ENCODE data around the gene PIGT.

PIGT gene

GRCh38 chr20:45378191-45378590 lies 37.8 kb upstream of the PIGT start, which contains the start of gene TP53TG5:
TSS of gene TP53TG5 (minus strand) at chr20:45378325. CDS start at chr20:45378236, 89 bp downstream.
- no peak for TF ChIP-seq EGR1 (IDR thresholded peaks at IDR 0.05)
- no peak for TF ChIP-seq EP300 (IDR thresholded peaks at IDR 0.05; ENCODE audit: borderline replicate concordance)
- no peak for TF ChIP-seq REST (IDR thresholded peaks at IDR 0.05; ENCODE audit: low read depth)
- TF ChIP-seq TAF1 (IDR thresholded peaks at IDR 0.05; ENCODE audit: low read depth): no peak
- no peak for TF ChIP-seq CREB1 (IDR thresholded peaks at IDR 0.05; ENCODE audit: low read depth)
- no peak for TF ChIP-seq ZBTB7A (IDR thresholded peaks at IDR 0.05; ENCODE audit: low read depth)
- no peak for TF ChIP-seq NFIC (IDR thresholded peaks at IDR 0.05)
- no peak for TF ChIP-seq CEBPB (IDR thresholded peaks at IDR 0.05)
- no peak for TF ChIP-seq TEAD4 (IDR thresholded peaks at IDR 0.05)
- TF ChIP-seq YY1 (IDR thresholded peaks at IDR 0.05; ENCODE audit: low read depth): no peak

- TF ChIP-seq TAF1 (IDR thresholded peaks at IDR 0.05; ENCODE audit: low read depth) (no peak), EP300 (IDR thresholded peaks at IDR 0.05; ENCODE audit: borderline replicate concordance) (no peak), MAX (IDR thresholded peaks at IDR 0.05) (no peak), NFIC (IDR thresholded peaks at IDR 0.05) (no peak), TCF12 (IDR thresholded peaks at IDR 0.05; ENCODE audit: low read depth) (no peak), TEAD4 (IDR thresholded peaks at IDR 0.05) (no peak), CEBPB (IDR thresholded peaks at IDR 0.05) (no peak), REST (IDR thresholded peaks at IDR 0.05; ENCODE audit: low read depth) (no peak), USF1 (IDR thresholded peaks at IDR 0.05) (no peak), YY1 (IDR thresholded peaks at IDR 0.05; ENCODE audit: low read depth) (no peak), ZBTB7A (IDR thresholded peaks at IDR 0.05; ENCODE audit: low read depth) (no peak), FOXM1 (IDR thresholded peaks at IDR 0.05; ENCODE audit: borderline replicate concordance, low read depth) (no peak), RAD21 (IDR thresholded peaks at IDR 0.05; ENCODE audit: low read depth) (no peak), EGR1 (IDR thresholded peaks at IDR 0.05) (no peak), CREB1 (IDR thresholded peaks at IDR 0.05; ENCODE audit: low read depth) (no peak)
Observed at GRCh38 chr20:45387274-45387673, 28.7 kb upstream of the PIGT start.

GRCh38 chr20:45390931-45391330 lies 25.0 kb upstream of the PIGT start:
- TF ChIP-seq EGR1 (IDR thresholded peaks at IDR 0.05) (no peak), NFIC (IDR thresholded peaks at IDR 0.05) (no peak), CREB1 (IDR thresholded peaks at IDR 0.05; ENCODE audit: low read depth) (no peak), TCF12 (IDR thresholded peaks at IDR 0.05; ENCODE audit: low read depth) (no peak), CEBPB (IDR thresholded peaks at IDR 0.05) (no peak), RAD21 (IDR thresholded peaks at IDR 0.05; ENCODE audit: low read depth) (no peak), FOXM1 (IDR thresholded peaks at IDR 0.05; ENCODE audit: borderline replicate concordance, low read depth) (no peak), EP300 (IDR thresholded peaks at IDR 0.05; ENCODE audit: borderline replicate concordance) (no peak), YY1 (IDR thresholded peaks at IDR 0.05; ENCODE audit: low read depth) (no peak), TAF1 (IDR thresholded peaks at IDR 0.05; ENCODE audit: low read depth) (no peak), MAX (IDR thresholded peaks at IDR 0.05) (no peak), REST (IDR thresholded peaks at IDR 0.05; ENCODE audit: low read depth) (no peak), USF1 (IDR thresholded peaks at IDR 0.05) (no peak)

GRCh38 chr20:45391559-45391958 lies 24.4 kb upstream of the PIGT start:
- TF ChIP-seq TAF1 (IDR thresholded peaks at IDR 0.05; ENCODE audit: low read depth) (no peak), CEBPB (IDR thresholded peaks at IDR 0.05) (no peak), ZBTB7A (IDR thresholded peaks at IDR 0.05; ENCODE audit: low read depth) (no peak), USF1 (IDR thresholded peaks at IDR 0.05) (no peak), NFIC (IDR thresholded peaks at IDR 0.05) (no peak), TCF12 (IDR thresholded peaks at IDR 0.05; ENCODE audit: low read depth) (no peak)
